HG03439 (cell line): ENCODE measurements around the gene ENGASE.

Experiments
- ATAC-seq: cut with Tn5 transposase; IDR thresholded peaks from one replicate; pipeline ENCODE4 v1.9.1; 2021; ENCODE audit warnings: mild to moderate bottlenecking, moderate library complexity; ENCODE audit not compliant: unreplicated experiment

Gene ENGASE

DNA sequence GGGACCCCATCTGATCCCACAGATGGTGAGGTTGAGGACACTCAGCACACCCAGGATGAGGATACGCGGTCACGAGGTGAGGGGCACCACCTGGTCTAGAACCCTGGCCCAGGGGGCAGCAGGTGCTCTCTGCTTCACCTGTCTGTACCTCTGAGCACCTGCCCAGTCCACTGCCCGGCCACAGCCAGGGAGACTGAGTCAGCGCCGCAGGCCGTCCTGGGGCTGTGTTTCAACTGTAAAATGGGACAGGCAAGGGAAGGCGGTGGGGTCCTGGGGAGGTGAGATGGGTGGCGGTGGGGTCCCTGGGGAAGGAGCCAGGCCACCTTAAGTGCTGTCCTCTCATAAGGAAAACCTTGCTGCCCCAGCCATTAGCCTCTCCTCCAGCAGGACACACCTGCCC lies 60.4 kb downstream of the ENGASE start:
- no peak for ATAC-seq

DNA sequence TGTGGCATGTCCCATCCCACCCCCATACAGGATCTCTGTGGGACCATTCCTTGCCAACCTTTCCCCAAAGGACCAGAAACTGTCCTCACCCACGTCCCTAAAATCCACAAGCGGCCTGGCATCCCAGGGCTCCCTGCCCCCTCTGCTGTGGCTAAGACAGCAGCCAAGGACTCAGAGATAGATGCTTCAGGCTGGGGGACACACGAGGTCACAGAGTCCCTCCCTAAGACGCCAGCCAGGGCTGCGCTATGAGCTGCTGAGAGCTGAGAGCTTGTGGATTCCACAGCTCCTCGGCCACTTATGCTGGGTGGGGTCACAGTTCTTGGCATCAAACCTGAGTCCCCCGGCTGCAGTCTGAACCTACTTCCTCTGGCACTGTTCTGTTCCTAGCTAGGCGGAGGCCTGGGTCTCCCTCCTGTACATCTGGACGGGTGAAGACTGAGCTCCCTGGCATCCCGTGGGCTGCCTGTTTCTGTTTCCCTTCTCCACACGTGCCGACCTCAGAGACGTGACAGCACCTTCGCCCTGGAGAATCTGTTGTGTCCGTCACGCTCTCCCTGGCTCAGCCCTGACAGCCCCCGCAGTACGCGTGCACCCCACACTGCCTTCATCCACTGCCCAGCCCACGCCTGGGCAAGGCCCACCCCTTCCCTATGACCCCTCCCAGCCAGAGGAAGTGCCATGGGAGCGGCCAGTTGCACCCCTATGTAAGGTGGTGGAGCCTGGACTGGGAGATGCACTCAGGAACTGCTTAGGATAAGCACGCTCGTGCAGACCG lies 61.2 kb downstream of the ENGASE start:
- no peak for ATAC-seq
